Superior temporal gyrus (tissue), 1 donor: ENCODE measurements around the gene GREB1L.
"Not testable (repeated sequence)": the region's sequence is repeated elsewhere in the genome, so short reads cannot be mapped to it uniquely, and the experiment has no call there.

ENCODE experiments used
- DNase-seq: peaks from one replicate; pipeline ENCODE4 v3.0.0-alpha.2; 2016; ENCODE audit errors: extremely low spot score

GREB1L gene

GRCh38 chr18:21264651-21265050, 22.6 kb downstream of the GREB1L start:
- peak; percentile 39 for DNase-seq

GRCh38 chr18:21265971-21266673, 24.1 kb downstream of the GREB1L start:
- DNase-seq: no peak

- DNase-seq: no peak
These were observed 25.4 kb downstream of the GREB1L start for GRCh38 chr18:21267400-21267799.

DNA sequence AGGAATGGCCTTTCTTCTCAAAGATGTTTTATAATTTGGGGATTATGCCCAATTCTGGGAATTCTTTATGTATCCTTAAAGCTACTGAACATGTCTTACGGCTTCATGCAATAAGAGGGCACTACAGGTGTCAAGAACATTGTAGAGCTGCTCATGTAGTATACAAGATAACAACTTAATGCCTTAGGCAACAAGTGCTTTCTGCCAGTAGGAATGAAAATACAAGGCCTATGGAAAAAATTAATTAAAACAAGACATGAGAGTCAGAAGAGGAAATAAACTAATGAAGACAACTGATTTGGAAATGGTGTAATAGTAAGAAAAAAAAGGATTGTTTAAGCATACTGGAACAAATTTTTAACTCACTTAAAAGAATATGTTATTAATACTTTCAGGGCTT, 27.3 kb downstream of the GREB1L start:
- DNase-seq: no peak

DNA sequence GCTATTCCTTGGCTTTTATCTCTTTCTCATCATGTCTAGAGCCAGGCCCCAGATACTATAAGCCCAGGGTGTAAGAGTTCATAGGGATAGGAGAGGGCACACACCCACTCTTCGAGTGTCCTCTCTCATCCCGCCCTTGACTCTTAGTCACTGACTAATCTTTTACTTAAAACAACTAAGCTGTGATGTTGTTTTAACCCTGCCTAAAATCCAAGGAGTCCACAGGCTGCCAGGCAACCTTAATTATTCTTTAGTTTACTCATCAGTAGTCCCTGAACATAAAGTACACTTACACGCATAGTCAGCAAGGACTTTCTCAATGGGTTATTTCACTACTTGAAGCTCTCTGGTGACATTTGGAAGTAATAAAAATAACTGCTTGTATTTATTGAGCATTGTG, 28.4 kb downstream of the GREB1L start:
- no peak for DNase-seq

DNA sequence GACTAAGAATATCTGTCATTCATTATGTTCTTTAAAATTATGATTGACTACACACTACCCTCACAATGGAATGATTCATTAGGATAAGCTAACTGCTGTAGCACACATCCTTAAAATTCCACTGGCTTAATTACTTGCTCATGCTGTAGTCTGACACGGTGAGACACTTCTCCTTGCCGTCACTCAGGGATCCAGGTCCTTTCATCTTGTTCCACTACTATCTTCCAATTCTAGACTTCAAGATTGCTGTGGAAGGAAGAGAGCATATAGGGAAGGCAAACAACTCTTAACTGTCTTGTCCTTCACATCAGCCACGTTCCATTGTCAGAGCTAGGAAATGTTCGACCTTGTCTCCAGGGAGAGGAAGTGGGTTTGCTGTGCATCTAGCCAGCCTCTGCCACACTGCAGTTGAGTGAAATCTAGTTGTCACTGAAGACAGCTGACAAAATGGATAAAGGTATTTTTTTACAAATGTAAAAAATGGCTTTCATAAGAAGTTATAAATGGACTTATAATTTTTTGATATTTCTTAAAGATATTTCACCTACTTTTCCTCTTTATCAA, 30.1 kb downstream of the GREB1L start:
- DNase-seq: no peak

DNA sequence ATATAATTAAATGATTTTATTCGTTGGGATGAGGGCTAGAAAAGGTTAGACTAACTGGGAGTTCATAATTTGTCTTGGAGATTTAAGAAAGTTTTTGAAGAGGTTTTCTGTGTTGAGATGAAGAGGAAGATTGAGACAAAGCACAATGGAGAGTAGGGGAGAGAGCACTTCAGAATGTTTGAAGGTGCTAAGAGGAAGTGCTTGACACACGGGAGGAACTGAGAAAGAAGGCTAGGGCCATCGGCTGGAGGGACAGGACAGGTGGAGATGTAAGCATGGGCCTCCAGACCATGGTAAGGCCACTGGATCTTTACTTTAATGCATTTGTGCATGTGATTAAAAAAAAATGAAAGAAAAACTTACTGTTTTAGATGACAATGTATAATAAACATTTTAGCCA, 31.5 kb downstream of the GREB1L start:
- DNase-seq: no peak

- DNase-seq: no peak
These were observed 33.6 kb downstream of the GREB1L start for GRCh38 chr18:21275645-21276044.

DNA sequence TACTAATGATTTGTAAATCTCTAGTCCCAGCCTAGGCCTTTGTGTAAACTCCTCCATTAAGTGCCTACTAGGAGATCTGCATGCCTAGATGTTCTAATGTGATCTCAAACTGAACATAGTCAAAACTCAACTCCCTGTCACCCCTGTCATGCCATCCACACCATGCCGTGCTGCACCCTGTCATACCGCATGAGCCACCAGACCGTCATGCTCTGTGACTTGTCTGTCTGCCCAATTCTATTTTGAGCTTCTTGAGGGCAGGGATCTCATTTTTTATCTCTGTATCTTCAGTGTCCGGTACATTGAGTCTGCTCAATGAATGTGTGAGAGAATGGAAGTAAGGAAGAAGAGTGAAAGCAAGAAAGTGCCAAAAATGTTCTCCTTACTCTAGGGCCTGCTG, 35.5 kb downstream of the GREB1L start:
- DNase-seq: no peak

GRCh38 chr18:21278218-21278617, 36.2 kb downstream of the GREB1L start:
- not testable (repeated sequence) for DNase-seq

DNA sequence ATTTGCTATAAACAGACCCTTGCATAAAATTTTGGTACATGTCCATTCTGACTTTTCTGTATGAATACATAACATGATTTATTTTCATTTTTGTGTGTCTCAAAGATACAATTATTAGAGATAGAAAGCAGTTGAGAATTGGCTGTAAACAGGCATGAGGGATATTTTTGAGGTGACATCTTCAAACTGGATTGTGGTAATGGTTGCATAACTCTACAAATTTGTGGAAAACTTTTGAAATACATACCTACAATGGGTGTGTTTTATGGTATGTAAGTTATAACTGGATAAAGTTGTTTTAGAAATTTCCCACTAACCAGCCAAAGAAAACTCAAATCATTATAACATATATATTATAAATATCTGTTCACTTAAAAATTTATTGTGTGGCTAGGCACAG, 39.6 kb downstream of the GREB1L start:
- DNase-seq: no peak

GRCh38 chr18:21284540-21284939, 42.5 kb downstream of the GREB1L start:
- DNase-seq: no peak

DNA sequence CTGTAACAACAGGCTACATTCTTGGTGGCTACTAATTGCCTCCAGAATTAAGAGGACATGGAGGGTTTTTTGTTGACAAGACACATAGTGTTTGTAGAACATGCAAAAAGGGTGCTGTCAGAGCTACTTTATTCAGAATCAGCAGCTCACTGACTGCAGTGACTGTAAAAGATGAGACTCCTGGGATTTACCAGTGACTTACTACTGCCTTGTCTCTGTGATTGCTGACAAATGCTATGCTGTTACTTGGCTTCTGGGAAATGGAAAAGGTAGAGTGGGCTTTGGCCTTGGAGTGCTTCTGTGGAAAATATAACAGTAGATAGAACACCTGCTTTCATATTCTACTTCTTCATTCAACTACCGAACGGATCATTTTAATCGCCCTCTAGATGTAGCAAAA, 47.8 kb downstream of the GREB1L start:
- DNase-seq: no peak

DNA sequence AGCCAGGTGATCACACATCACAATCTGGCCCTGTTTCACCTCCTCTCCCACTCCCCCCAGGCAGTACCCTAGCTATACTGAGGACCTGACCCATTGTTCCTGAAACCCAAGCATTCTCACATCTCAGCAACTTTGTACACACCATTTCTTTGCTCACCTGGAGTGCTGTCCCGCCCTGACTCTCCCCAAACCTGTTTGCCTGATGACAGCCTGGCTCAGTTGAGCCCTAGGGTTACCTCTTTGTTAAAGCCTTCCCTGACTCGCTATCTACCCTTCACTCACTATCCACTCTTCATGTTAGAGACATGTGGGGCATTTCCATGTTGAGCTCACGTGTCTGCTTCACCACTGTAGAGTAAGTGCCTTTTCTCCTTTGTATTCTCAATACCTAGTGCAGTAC, 49.1 kb downstream of the GREB1L start:
- DNase-seq: no peak

DNA sequence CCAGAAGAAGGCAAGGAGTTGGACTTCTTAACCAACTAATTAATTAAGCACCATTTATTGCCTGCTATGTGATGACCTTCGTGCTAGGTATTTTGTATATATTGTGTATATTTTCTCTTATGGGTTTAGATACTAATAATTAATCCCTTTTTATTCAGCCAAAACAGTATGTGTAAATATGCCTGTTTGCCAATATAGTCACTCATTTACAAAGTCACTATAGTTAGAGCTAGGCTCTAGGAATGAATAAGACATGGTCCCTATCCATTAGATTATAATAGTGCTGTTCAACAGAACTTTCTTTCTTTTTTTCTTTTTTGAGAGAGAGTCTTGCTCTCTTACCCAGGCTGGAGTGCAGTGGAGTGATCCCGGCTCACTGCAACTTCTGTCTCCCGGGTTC, 51.4 kb downstream of the GREB1L start:
- no peak for DNase-seq

- no peak for DNase-seq
These were observed 53.1 kb downstream of the GREB1L start for GRCh38 chr18:21295101-21295500.

DNA sequence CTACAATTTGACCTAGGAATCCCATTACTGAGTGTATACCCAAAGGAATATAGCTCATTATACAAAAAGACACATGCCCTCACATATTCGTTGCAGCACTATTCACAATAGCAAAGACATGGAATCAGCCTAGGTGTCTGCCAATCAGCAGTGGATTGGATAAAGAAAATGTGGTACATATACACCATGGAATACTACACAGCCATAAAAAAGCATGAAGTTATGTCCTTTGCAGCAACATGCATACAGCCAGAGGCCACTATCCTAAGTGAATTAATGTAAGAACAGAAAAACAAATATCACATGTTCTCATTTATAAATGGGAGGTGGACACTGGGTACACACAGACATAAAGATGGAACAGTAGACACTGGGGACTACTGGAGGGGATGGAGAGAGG, 54.0 kb downstream of the GREB1L start:
- no peak for DNase-seq

GRCh38 chr18:21298351-21298750, 56.3 kb downstream of the GREB1L start:
- no peak for DNase-seq

DNA sequence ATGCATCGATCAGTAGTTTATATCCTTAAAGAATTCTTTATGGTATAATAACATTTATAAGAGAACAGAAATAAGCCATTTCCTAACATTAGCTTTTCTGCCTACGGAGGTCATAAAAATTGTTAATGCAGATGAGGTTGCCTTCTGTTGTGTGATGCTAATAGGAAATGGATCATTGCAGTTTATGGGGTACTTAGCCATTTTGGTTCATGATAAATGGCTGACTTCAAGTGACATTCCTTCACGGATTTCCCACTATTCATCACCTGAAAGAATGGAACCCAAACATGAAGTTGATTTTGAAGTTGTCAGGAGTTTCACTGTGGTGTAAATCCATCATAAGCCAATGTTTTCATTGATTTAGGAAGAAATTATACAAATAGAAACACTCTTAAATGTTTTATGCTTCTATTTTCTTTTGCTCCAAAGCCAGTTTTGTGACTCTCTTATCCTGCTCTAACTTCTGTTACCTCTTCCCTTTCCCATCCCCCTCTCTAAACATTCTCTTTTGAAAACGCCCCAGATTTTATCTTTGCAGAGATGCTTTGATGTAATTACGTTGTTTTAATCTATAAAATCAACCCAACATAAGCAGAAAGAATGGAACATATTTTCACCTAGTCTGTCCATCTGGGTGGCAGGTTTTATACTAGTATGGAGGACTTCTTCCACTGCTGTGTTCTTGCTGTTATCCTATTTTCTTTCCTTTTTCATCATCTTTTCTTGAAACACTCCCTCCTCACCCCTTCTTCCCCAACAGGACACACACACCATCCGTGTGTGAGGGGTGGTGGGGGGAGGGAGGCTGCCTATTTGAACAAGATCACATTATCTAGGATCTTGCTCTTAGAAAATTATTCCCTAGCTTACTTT, 58.2 kb downstream of the GREB1L start:
- DNase-seq: no peak

- DNase-seq: no peak
These were observed 58.8 kb downstream of the GREB1L start for GRCh38 chr18:21300908-21301200.

DNA sequence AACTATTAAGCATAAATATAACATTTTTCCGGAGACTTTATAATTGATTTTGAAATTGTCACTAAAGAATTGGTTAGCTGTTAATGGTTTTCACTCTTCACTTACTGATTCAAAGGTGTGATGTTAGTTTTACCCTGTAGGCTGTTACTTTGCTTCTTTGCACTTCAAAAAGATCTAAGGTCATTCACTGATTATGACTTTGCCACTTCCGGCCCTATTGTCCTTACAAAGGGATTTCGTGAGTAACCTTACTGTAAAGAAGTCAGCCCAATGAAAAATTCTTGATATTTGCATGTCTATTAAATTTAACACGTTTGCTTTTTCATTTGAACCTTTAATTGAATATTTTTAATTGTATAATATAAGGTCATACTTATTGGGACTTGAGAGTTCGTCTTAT, 61.4 kb downstream of the GREB1L start:
- no peak for DNase-seq

GRCh38 chr18:21303895-21304294, 61.9 kb downstream of the GREB1L start:
- DNase-seq: no peak

DNA sequence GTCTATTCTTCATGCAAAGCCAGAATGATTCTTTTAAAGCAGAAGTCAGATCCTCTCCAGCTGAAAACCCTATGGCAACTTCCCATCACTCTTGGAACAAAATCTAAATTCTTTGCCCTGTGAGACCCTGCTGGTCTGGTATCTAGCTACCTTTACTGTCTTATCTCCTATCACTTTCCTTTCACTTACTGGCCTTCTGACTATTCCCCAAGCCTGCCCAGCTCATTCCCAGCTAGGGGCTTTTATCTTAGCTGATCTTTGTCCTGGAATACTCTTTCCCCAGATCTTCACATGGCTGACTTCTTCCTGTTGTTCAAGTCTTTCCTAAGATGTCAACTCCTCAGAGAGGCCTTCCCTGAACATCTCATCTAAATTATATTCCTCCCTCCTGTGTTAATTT, 63.6 kb downstream of the GREB1L start:
- DNase-seq: no peak
